MCF 10A (cell line): Measurements from ENCODE around the gene CFAP46. TPM values are rescaled to one million over a fixed set of nuclear protein-coding genes. Genes with fewer than 3 reads are reported as not detected.

Experiments
- BruUV-seq: library from RNA; stranded (reverse); fragments of 400-500 nt; replicated peaks from 2 replicates; lab custom pipeline; 2021; lab: Mats Ljungman, UMichigan
- CTCF ChIA-PET: fragments of 300-600 bp; sonication (Branson Sonifier 250); formaldehyde crosslinking; extraction: SDS; loops from one replicate; lab custom pipeline; 2021; ENCODE audit warnings: antibody characterized with exemption, inconsistent platforms; lab: Yijun Ruan, JAX
- POLR2A ChIA-PET: fragments of 300-600, 350-650 bp; sonication (Branson Sonifier 250); formaldehyde crosslinking; extraction: SDS; loops from one replicate; lab custom pipeline; 2020; ENCODE audit warnings: antibody characterized with exemption, inconsistent platforms; lab: Yijun Ruan, JAX
- DNase-seq: peaks from one replicate; pipeline ENCODE4 v3.0.0-alpha.2; 2018; ENCODE audit not compliant: unreplicated experiment
- H3K27ac Mint-ChIP-seq: one replicate; pipeline ENCODE4 v1.8.0; 2022; ENCODE audit warnings: mild to moderate bottlenecking, low read depth, mixed read lengths; ENCODE audit not compliant: unreplicated experiment
- H3K27me3 Mint-ChIP-seq: one replicate; pipeline ENCODE4 v1.8.0; 2022; ENCODE audit warnings: mixed read lengths; ENCODE audit not compliant: insufficient read depth, unreplicated experiment
- H3K36me3 Mint-ChIP-seq: one replicate; pipeline ENCODE4 v1.8.0; 2022; ENCODE audit warnings: mild to moderate bottlenecking, moderate library complexity, mixed read lengths; ENCODE audit not compliant: insufficient read depth, unreplicated experiment
- H3K4me1 Mint-ChIP-seq: one replicate; pipeline ENCODE4 v1.8.0; 2022; ENCODE audit warnings: mixed read lengths; ENCODE audit not compliant: insufficient read depth, unreplicated experiment
- H3K4me3 Mint-ChIP-seq: one replicate; pipeline ENCODE4 v1.8.0; 2022; ENCODE audit warnings: mild to moderate bottlenecking, moderate library complexity, mixed read lengths; ENCODE audit not compliant: unreplicated experiment
- H3K9me3 Mint-ChIP-seq: one replicate; pipeline ENCODE4 v1.8.0; 2022; ENCODE audit warnings: mixed read lengths; ENCODE audit not compliant: unreplicated experiment
- CTCF ChIP-seq: fragments of 200-600 bp; IDR thresholded peaks from one replicate; pipeline ENCODE4 v1.8.0; 2022; ENCODE audit warnings: antibody characterized with exemption, mild to moderate bottlenecking; ENCODE audit not compliant: unreplicated experiment
- intact Hi-C: fragments of 100-400 bp; cut with micrococcal nuclease; formaldehyde crosslinking; loops from 2 replicates; pipeline ENCODE4 v1.14.1; 2022
- total RNA-seq: library from RNA; stranded (reverse); gene quantifications from 2 replicates; pipeline ENCODE4 v1.2.3, GENCODE V29; 2022

CFAP46 gene
- total RNA-seq, 1 experiment from 2014 or later: 0.33 TPM

- intact Hi-C loops: no loop called here
- H3K4me3 Mint-ChIP-seq: no peak overlapping the region
- CTCF ChIA-PET: no interaction called here
- no peak for TF ChIP-seq CTCF
- H3K27me3 Mint-ChIP-seq: peaks cover 62% of the 10 kb centered on the region
- H3K27ac Mint-ChIP-seq: no peak overlapping the region
- BruUV-seq: no TSS peak
- POLR2A ChIA-PET: interaction anchor here (0.6 kb wide), 1 partner anchor 554 kb away, joined by 3 read pairs; no protein-coding TSS in a partner anchor
- no peaks in the 10 kb centered on the region for H3K4me1 Mint-ChIP-seq
- DNase-seq: no peak
- H3K36me3 Mint-ChIP-seq: no peaks in the 10 kb centered on the region
- no peaks in the 10 kb centered on the region for H3K9me3 Mint-ChIP-seq
Measured at GRCh38 chr10:132884041-132884440, 58.3 kb downstream of the CFAP46 start.

- DNase-seq: no peak
- Mint-ChIP-seq H3K4me3 (no peak overlapping the region), H3K27me3 (peaks cover 68% of the 10 kb centered on the region), H3K4me1 (no peaks in the 10 kb centered on the region), H3K9me3 (no peaks in the 10 kb centered on the region), H3K36me3 (no peaks in the 10 kb centered on the region), H3K27ac (no peak overlapping the region)
- ChIA-PET CTCF (no interaction called here), POLR2A (interaction anchor here (1.2 kb wide), 1 partner anchor 19 kb away, joined by 3 read pairs; no protein-coding TSS in a partner anchor)
- TF ChIP-seq CTCF: no peak
- intact Hi-C loops: no loop called here
- no TSS peak for BruUV-seq
Measured at GRCh38 chr10:132883391-132883881, 58.9 kb downstream of the CFAP46 start.

- Mint-ChIP-seq H3K9me3 (no peaks in the 10 kb centered on the region), H3K4me3 (no peak overlapping the region), H3K4me1 (no peaks in the 10 kb centered on the region), H3K27ac (no peak overlapping the region), H3K27me3 (peaks cover 68% of the 10 kb centered on the region), H3K36me3 (no peaks in the 10 kb centered on the region)
- BruUV-seq: no TSS peak
- no peak for TF ChIP-seq CTCF
- intact Hi-C loops: no loop called here
- DNase-seq: no peak
- CTCF ChIA-PET: no interaction called here
- POLR2A ChIA-PET: interaction anchor here (1.2 kb wide), 1 partner anchor 20 kb away, joined by 3 read pairs; no protein-coding TSS in a partner anchor
Measured at GRCh38 chr10:132882069-132882951, 60.1 kb downstream of the CFAP46 start.

- DNase-seq: no peak
- BruUV-seq: no TSS peak
- CTCF ChIA-PET: no interaction called here
- Mint-ChIP-seq H3K9me3 (no peaks in the 10 kb centered on the region), H3K4me3 (no peak overlapping the region), H3K36me3 (no peaks in the 10 kb centered on the region), H3K27ac (no peak overlapping the region), H3K27me3 (peaks cover 62% of the 10 kb centered on the region), H3K4me1 (no peaks in the 10 kb centered on the region)
- POLR2A ChIA-PET: no interaction called here
- TF ChIP-seq CTCF: no peak
- intact Hi-C loops: no loop called here
Measured at GRCh38 chr10:132881186-132881920, 61.0 kb downstream of the CFAP46 start.
